H9 (cell line): Measurements from ENCODE around the gene IRS4. TPM values are rescaled to one million over a fixed set of nuclear protein-coding genes. Genes with fewer than 3 reads are reported as not detected.

Source experiments
- DNase-seq: peaks from one replicate; pipeline ENCODE4 v3.0.0-alpha.2; 2017
- H2AFZ ChIP-seq: one replicate; pipeline ENCODE4 v1.6.1; 2013; ENCODE audit warnings: mild to moderate bottlenecking, low read length, control low read depth, moderate library complexity
- H2AK5ac ChIP-seq: 2 replicates; pipeline ENCODE4 v1.6.1; 2013; ENCODE audit warnings: low read length, control low read depth, mixed read lengths; ENCODE audit not compliant: insufficient read length
- H2BK120ac ChIP-seq: one replicate; pipeline ENCODE4 v1.6.1; 2013; ENCODE audit warnings: low read depth, mild to moderate bottlenecking, low read length, control low read depth, inconsistent platforms; ENCODE audit not compliant: poor library complexity, severe bottlenecking
- H2BK12ac ChIP-seq: 2 replicates; pipeline ENCODE4 v1.6.1; 2013; ENCODE audit warnings: low read length, control low read depth, mixed read lengths, low read depth; ENCODE audit not compliant: insufficient read length
- H2BK15ac ChIP-seq: 2 replicates; pipeline ENCODE4 v1.6.1; 2013; ENCODE audit warnings: low read depth, low read length, control low read depth
- H2BK20ac ChIP-seq: one replicate; pipeline ENCODE4 v1.6.1; 2013; ENCODE audit warnings: low read depth, mild to moderate bottlenecking, low read length, control low read depth, inconsistent platforms; ENCODE audit not compliant: poor library complexity, severe bottlenecking
- H2BK5ac ChIP-seq: 2 replicates; pipeline ENCODE4 v1.6.1; 2013; ENCODE audit warnings: low read length, control low read depth, mixed read lengths; ENCODE audit not compliant: insufficient read length
- H3K14ac ChIP-seq: 2 replicates; pipeline ENCODE4 v1.6.1; 2013; ENCODE audit warnings: low read length, control low read depth; ENCODE audit not compliant: insufficient read depth
- H3K18ac ChIP-seq: 2 replicates; pipeline ENCODE4 v1.6.1; 2013; ENCODE audit warnings: low read depth, mild to moderate bottlenecking, mixed read lengths, low read length, control low read depth; ENCODE audit not compliant: insufficient read length
- H3K23ac ChIP-seq: 2 replicates; pipeline ENCODE4 v1.6.1; 2013; ENCODE audit warnings: low read length, control low read depth, mixed read lengths, low read depth; ENCODE audit not compliant: insufficient read length
- H3K23me2 ChIP-seq: 2 replicates; pipeline ENCODE4 v1.6.1; 2013; ENCODE audit warnings: low read depth, mild to moderate bottlenecking, mixed read lengths, low read length, control low read depth; ENCODE audit not compliant: insufficient read length, poor library complexity, severe bottlenecking
- H3K27ac ChIP-seq: 2 replicates; pipeline ENCODE4 v1.5.1; 2013; ENCODE audit warnings: low read length, control low read depth, mixed read lengths, low read depth; ENCODE audit not compliant: insufficient read length
- H3K27me3 ChIP-seq: 2 replicates; pipeline ENCODE4 v1.6.1; 2013; ENCODE audit warnings: low read length, control low read depth, inconsistent platforms; ENCODE audit not compliant: insufficient read depth
- H3K4ac ChIP-seq: 2 replicates; pipeline ENCODE4 v1.6.1; 2013; ENCODE audit warnings: low read depth, mild to moderate bottlenecking, control low read depth, inconsistent platforms, low read length, moderate library complexity
- H3K4me1 ChIP-seq: 2 replicates; pipeline ENCODE4 v1.6.1; 2013; ENCODE audit warnings: low read length, control low read depth, inconsistent platforms; ENCODE audit not compliant: insufficient read depth
- H3K4me2 ChIP-seq: 2 replicates; pipeline ENCODE4 v1.6.1; 2013; ENCODE audit warnings: low read length, control low read depth, mixed read lengths; ENCODE audit not compliant: insufficient read length, insufficient read depth
- H3K56ac ChIP-seq: 2 replicates; pipeline ENCODE4 v1.6.1; 2013; ENCODE audit warnings: low read depth, mild to moderate bottlenecking, mixed read lengths, low read length, control low read depth; ENCODE audit not compliant: insufficient read length
- H3K79me1 ChIP-seq: 2 replicates; pipeline ENCODE4 v1.6.1; 2013; ENCODE audit warnings: low read depth, mild to moderate bottlenecking, moderate library complexity, low read length, control low read depth, inconsistent platforms; ENCODE audit not compliant: insufficient read depth, poor library complexity, severe bottlenecking
- H3K79me2 ChIP-seq: 2 replicates; pipeline ENCODE4 v1.6.1; 2013; ENCODE audit warnings: low read length, control low read depth, inconsistent platforms; ENCODE audit not compliant: insufficient read depth
- H3K9ac ChIP-seq: 2 replicates; pipeline ENCODE4 v1.6.1; 2013; ENCODE audit warnings: low read length, control low read depth, mixed read lengths; ENCODE audit not compliant: insufficient read length; ENCODE audit errors: extremely low read depth
- H3K9me3 ChIP-seq: one replicate; pipeline ENCODE4 v1.6.1; 2013; ENCODE audit warnings: low read depth, low read length, inconsistent platforms; ENCODE audit not compliant: control insufficient read depth
- H3T11ph ChIP-seq: one replicate; pipeline ENCODE4 v1.6.1; 2013; ENCODE audit warnings: mild to moderate bottlenecking, low read length, control low read depth, inconsistent platforms
- H4K20me1 ChIP-seq: one replicate; pipeline ENCODE4 v1.6.1; 2013; ENCODE audit not compliant: control insufficient read depth, insufficient read length, insufficient read depth
- H4K5ac ChIP-seq: 2 replicates; pipeline ENCODE4 v1.6.1; 2013; ENCODE audit warnings: low read depth, mild to moderate bottlenecking, mixed read lengths, low read length, control low read depth; ENCODE audit not compliant: insufficient read length
- H4K8ac ChIP-seq: replicated peaks from 2 replicates; pipeline ENCODE4 v1.6.1; 2013; ENCODE audit warnings: low read length, control low read depth, mixed read lengths, low read depth; ENCODE audit not compliant: insufficient read length
- H4K91ac ChIP-seq: 2 replicates; pipeline ENCODE4 v1.6.1; 2013; ENCODE audit warnings: low read depth, mild to moderate bottlenecking, moderate library complexity, mixed read lengths, low read length, control low read depth; ENCODE audit not compliant: insufficient read length
- H3K27ac Mint-ChIP-seq, 3 experiments: 2 replicates in 2 of 3; 3 replicates in 1 of 3; pipeline ENCODE4 v1.8.0; 2020 to 2021; ENCODE audit warnings: mixed read lengths in 3 of 3, mild to moderate bottlenecking in 1 of 3, moderate library complexity in 1 of 3
- H3K27me3 Mint-ChIP-seq: 2 replicates; pipeline ENCODE4 v1.8.0; 2021; ENCODE audit warnings: low read depth, mild to moderate bottlenecking, moderate library complexity, mixed read lengths
- H3K36me3 Mint-ChIP-seq, 3 experiments: 2 replicates in 2 of 3; 3 replicates in 1 of 3; pipeline ENCODE4 v1.8.0; 2020 to 2021; ENCODE audit warnings: low read depth in 3 of 3, mixed read lengths in 3 of 3; ENCODE audit not compliant: insufficient read depth in 1 of 3
- H3K4me1 Mint-ChIP-seq, 2 experiments: 2 replicates each; pipeline ENCODE4 v1.8.0; 2020; ENCODE audit warnings: mixed read lengths in 2 of 2
- H3K4me3 Mint-ChIP-seq, 2 experiments: 2 replicates in 1 of 2; 3 replicates in 1 of 2; pipeline ENCODE4 v1.8.0; 2020 to 2021; ENCODE audit warnings: mild to moderate bottlenecking in 2 of 2, mixed read lengths in 2 of 2, moderate library complexity in 1 of 2
- H3K9me3 Mint-ChIP-seq, 2 experiments: 2 replicates in 1 of 2; 3 replicates in 1 of 2; pipeline ENCODE4 v1.8.0; 2020; ENCODE audit warnings: mild to moderate bottlenecking in 2 of 2, mixed read lengths in 2 of 2, moderate library complexity in 1 of 2
- CTCF ChIP-seq: fragments of 200-600 bp; sonication (generic); conservative IDR thresholded peaks from 3 replicates; pipeline ENCODE4 v1.8.0; 2021; ENCODE audit warnings: antibody characterized with exemption, mild to moderate bottlenecking
- WGBS: extraction: QIAGEN DNeasy Blood & Tissue Kit; methylation state at CpG from one replicate; pipeline ENCODE4 v1.1.7; 2013; ENCODE audit warnings: missing lambda C conversion rate, low lambda C conversion rate, mixed read lengths; ENCODE audit not compliant: insufficient read length; ENCODE audit errors: extremely low coverage; 5-methylcytosine and 5-hydroxymethylcytosine counted together
- total RNA-seq: library from RNA; stranded (reverse); gene quantifications from 2 replicates; pipeline ENCODE4 v1.2.1, GENCODE V29; 2021

The IRS4 gene
- total RNA-seq, 1 experiment from 2014 or later, result 8.2 TPM

GRCh38 chrX:108702530-108702929 lies 33.8 kb downstream of the IRS4 start:
- no peaks in the 10 kb centered on the region for H3K4me1 ChIP-seq
- Mint-ChIP-seq H3K36me3 (no peaks in the 10 kb centered on the region), H3K9me3 (no peaks in the 10 kb centered on the region), H3K27me3 (no peaks in the 10 kb centered on the region; the same call in 1 of the 2 replicates), H3K4me3 (no peak overlapping the region), H3K4me1 (peaks cover 0 to 2% of the 10 kb centered on the region in 2 experiments; a peak in 1 of 4 replicates), H3K27ac (no peak overlapping the region)
- H3K27me3 ChIP-seq, result no peaks in the 10 kb centered on the region
- H2BK15ac ChIP-seq, result no peak overlapping the region
- no peak overlapping the region for H3K14ac ChIP-seq
- H2AK5ac ChIP-seq, result no peak overlapping the region
- no peaks in the 10 kb centered on the region for H3K79me1 ChIP-seq
- H3K9me3 ChIP-seq, result no peaks in the 10 kb centered on the region
- WGBS, result no CpG with 5 or more reads among the region's 1 CpG
- TF ChIP-seq CTCF, result no peak
- H4K5ac ChIP-seq, result no peak overlapping the region
- H3K23me2 ChIP-seq, result no peaks in the 10 kb centered on the region
- no peak overlapping the region for H4K8ac ChIP-seq
- no peak overlapping the region for H3T11ph ChIP-seq
- no peak overlapping the region for H3K4ac ChIP-seq
- H3K56ac ChIP-seq, result no peak overlapping the region
- no peak overlapping the region for H4K91ac ChIP-seq
- DNase-seq, result no peak
- no peak overlapping the region for H3K23ac ChIP-seq
- H3K4me2 ChIP-seq, result no peak overlapping the region
- no peak overlapping the region for H2BK5ac ChIP-seq
- no peak overlapping the region for H3K27ac ChIP-seq
- H2BK120ac ChIP-seq, result no peak overlapping the region
- H2AFZ ChIP-seq, result no peak overlapping the region
- H3K9ac ChIP-seq, result no peak overlapping the region
- no peak overlapping the region for H2BK12ac ChIP-seq
- no peak overlapping the region for H2BK20ac ChIP-seq
- no peaks in the 10 kb centered on the region for H3K79me2 ChIP-seq
- no peaks in the 10 kb centered on the region for H4K20me1 ChIP-seq
- no peak overlapping the region for H3K18ac ChIP-seq
